ENCODE measurements around the gene OR52B6. TPM values are rescaled to one million over a fixed set of nuclear protein-coding genes. Genes with fewer than 3 reads are reported as not detected.

Gene OR52B6
- total and polyA plus RNA-seq, 2 of the 13 experiments (the other 11 are each of a cell fraction or from before 2014, with no cell fraction given), result not detected

GRCh38 chr11:5604896-5605295, 24.2 kb downstream of the OR52B6 start (continued):
- TF ChIP-seq THRA (CRISPR knock-in tag; IDR thresholded peaks at IDR 0.05; ENCODE audit: borderline replicate concordance) (no peak), KDM5A (IDR thresholded peaks at IDR 0.05; ENCODE audit: borderline replicate concordance, low read length) (no peak)

- DNase-seq (ENCODE audit: low spot score) (no peak), FAIRE-seq (no peak), ATAC-seq (no peak)
- H3K79me2 ChIP-seq (ENCODE audit: insufficient read depth, low read length), result no peaks in the 10 kb centered on the region
- no peaks in the 10 kb centered on the region for H3K9me3 ChIP-seq (ENCODE audit: low read length)
- no peak overlapping the region for H3K9ac ChIP-seq (ENCODE audit: insufficient read depth, low read depth, low read length)
- 24% methylated on average over 5 of the region's 5 CpGs for WGBS (ENCODE audit: low lambda C conversion rate)
- ChIA-PET CTCF (ENCODE audit: low intra/inter-chr PET ratio, low total read pairs) (no interaction called here), POLR2A (no interaction called here)
- intact Hi-C loops (cut with micrococcal nuclease; ENCODE audit: unreplicated experiment) (no loop called here), in situ Hi-C loops (cut with HindIII; ENCODE audit: extremely low pct_ligation_motif_present, low pct_unique_long_range_greater_than_20kb) (no loop called here)
- peaks cover 1 to 3% of the 10 kb centered on the region in 2 experiments; a peak in 2 of 5 replicates for H3K27me3 ChIP-seq (ENCODE audit: control insufficient read depth in 1 of 2, insufficient read depth in 2 of 2, low read length in 2 of 2)
- no peaks in the 10 kb centered on the region for H4K20me1 ChIP-seq (ENCODE audit: insufficient read depth, low read length)
- no peak overlapping the region for H3K4me3 ChIP-seq (replicated peaks in 1 of 3; ENCODE audit: insufficient read depth in 1 of 3, low read depth in 2 of 3, low read length in 3 of 3)
- BruUV-seq (replicated peaks), result no TSS peak
- H3K27ac ChIP-seq (ENCODE audit: extremely low read length, insufficient read depth, low read length), result no peak overlapping the region
- H3K36me3 ChIP-seq (replicated peaks in 1 of 2; ENCODE audit: control insufficient read depth in 1 of 2, insufficient read depth in 2 of 2, low read length in 2 of 2), result no peaks in the 10 kb centered on the region
- no peak overlapping the region for H3K4me2 ChIP-seq (ENCODE audit: low read depth, low read length)
- H2AFZ ChIP-seq (ENCODE audit: low read length), result no peak overlapping the region
- no peaks in the 10 kb centered on the region for H3K4me1 ChIP-seq (ENCODE audit: insufficient read depth, low read length)
- TF ChIP-seq ZBTB7A (CRISPR knock-in tag; IDR thresholded peaks at IDR 0.05) (no peak), ZNF556 (CRISPR knock-in tag; IDR thresholded peaks at IDR 0.05; ENCODE audit: borderline replicate concordance) (no peak), DR1 (CRISPR knock-in tag; IDR thresholded peaks at IDR 0.05) (no peak), ZNF235 (CRISPR knock-in tag; IDR thresholded peaks at IDR 0.05; ENCODE audit: borderline replicate concordance) (no peak), CHD4 (IDR thresholded peaks at IDR 0.05; ENCODE audit: borderline replicate concordance, low read length) (no peak), NFAT5 (CRISPR knock-in tag; IDR thresholded peaks at IDR 0.05) (no peak), BCLAF1 (IDR thresholded peaks at IDR 0.05) (no peak), ZNF432 (CRISPR knock-in tag; IDR thresholded peaks at IDR 0.05; ENCODE audit: borderline replicate concordance) (no peak), RFXAP (CRISPR knock-in tag; IDR thresholded peaks at IDR 0.05; ENCODE audit: borderline replicate concordance) (no peak), POLR2AphosphoS2 (IDR thresholded peaks at IDR 0.05; ENCODE audit: low read depth, low read length) (no peak)
- TF ChIP-seq, protein P1, sequence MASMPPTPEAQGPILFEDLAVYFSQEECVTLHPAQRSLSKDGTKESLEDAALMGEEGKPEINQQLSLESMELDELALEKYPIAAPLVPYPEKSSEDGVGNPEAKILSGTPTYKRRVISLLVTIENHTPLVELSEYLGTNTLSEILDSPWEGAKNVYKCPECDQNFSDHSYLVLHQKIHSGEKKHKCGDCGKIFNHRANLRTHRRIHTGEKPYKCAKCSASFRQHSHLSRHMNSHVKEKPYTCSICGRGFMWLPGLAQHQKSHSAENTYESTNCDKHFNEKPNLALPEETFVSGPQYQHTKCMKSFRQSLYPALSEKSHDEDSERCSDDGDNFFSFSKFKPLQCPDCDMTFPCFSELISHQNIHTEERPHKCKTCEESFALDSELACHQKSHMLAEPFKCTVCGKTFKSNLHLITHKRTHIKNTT (CRISPR knock-in tag; IDR thresholded peaks at IDR 0.05), result no peak
Observed at GRCh38 chr11:5605849-5606248, 25.2 kb downstream of the OR52B6 start.
